Choroid plexus epithelial cell (primary cell): ENCODE measurements around the gene KCNH8.

Experiments used
- DNase-seq: peaks from one replicate; pipeline ENCODE4 v3.0.0-alpha.2; 2010; ENCODE audit warnings: low read depth
- H3K4me3 ChIP-seq: 2 replicates; pipeline ENCODE4 v1.5.1; 2011; ENCODE audit warnings: low read depth, mild to moderate bottlenecking, control low read depth, low read length, moderate library complexity
- CTCF ChIP-seq: conservative IDR thresholded peaks from 2 replicates; pipeline ENCODE4 v1.5.1; 2011; ENCODE audit warnings: low read depth, mild to moderate bottlenecking, control low read depth, inconsistent platforms, low read length, moderate library complexity

Gene KCNH8

GRCh38 chr3:19543212-19543841 lies 395.0 kb downstream of the KCNH8 start:
- no peak for DNase-seq
- no peak for TF ChIP-seq CTCF
- no peak overlapping the region for H3K4me3 ChIP-seq

GRCh38 chr3:19547665-19548464 lies 399.6 kb downstream of the KCNH8 start:
- no peak overlapping the region for H3K4me3 ChIP-seq
- DNase-seq, result no peak
- TF ChIP-seq CTCF, result no peak

- no peak for TF ChIP-seq CTCF
- no peak for DNase-seq
- no peak overlapping the region for H3K4me3 ChIP-seq
These were observed 411.6 kb downstream of the KCNH8 start for GRCh38 chr3:19559724-19560442.

- TF ChIP-seq CTCF, result no peak
- H3K4me3 ChIP-seq, result no peak overlapping the region
- no peak for DNase-seq
These were observed 425.3 kb downstream of the KCNH8 start for GRCh38 chr3:19573644-19574043.

- no peak for DNase-seq
- TF ChIP-seq CTCF, result no peak
These were observed 426.0 kb downstream of the KCNH8 start for GRCh38 chr3:19574268-19574667.

GRCh38 chr3:19576343-19576742 lies 428.0 kb downstream of the KCNH8 start:
- no peak overlapping the region for H3K4me3 ChIP-seq
- DNase-seq, result no peak
- TF ChIP-seq CTCF, result no peak

More at GRCh38 chr3:19574268-19574667, 426.0 kb downstream of the KCNH8 start:
- H3K4me3 ChIP-seq, result no peak overlapping the region
